GM23248 (cell line): Measurements from ENCODE around the gene C1orf21.

Experiments
- EZH2 ChIP-seq: fragments of 200-600 bp; sonication (generic); IDR thresholded peaks from 2 replicates; pipeline ENCODE4 v1.6.1; 2018; ENCODE audit warnings: antibody characterized with exemption, mild to moderate bottlenecking; ENCODE audit not compliant: insufficient read depth, poor library complexity, severe bottlenecking
- EZH2phosphoT487 ChIP-seq: fragments of 200-600 bp; sonication (generic); IDR thresholded peaks from 2 replicates; pipeline ENCODE4 v1.6.1; 2018; ENCODE audit warnings: antibody characterized with exemption, moderate library complexity, mild to moderate bottlenecking, low read depth; ENCODE audit not compliant: insufficient read depth

- no peak for TF ChIP-seq EZH2
- TF ChIP-seq EZH2phosphoT487, result no peak
These were observed 86.5 kb downstream of the C1orf21 start for GRCh38 chr1:184473176-184473966.
